ENCODE data around the gene NXN.

DNA sequence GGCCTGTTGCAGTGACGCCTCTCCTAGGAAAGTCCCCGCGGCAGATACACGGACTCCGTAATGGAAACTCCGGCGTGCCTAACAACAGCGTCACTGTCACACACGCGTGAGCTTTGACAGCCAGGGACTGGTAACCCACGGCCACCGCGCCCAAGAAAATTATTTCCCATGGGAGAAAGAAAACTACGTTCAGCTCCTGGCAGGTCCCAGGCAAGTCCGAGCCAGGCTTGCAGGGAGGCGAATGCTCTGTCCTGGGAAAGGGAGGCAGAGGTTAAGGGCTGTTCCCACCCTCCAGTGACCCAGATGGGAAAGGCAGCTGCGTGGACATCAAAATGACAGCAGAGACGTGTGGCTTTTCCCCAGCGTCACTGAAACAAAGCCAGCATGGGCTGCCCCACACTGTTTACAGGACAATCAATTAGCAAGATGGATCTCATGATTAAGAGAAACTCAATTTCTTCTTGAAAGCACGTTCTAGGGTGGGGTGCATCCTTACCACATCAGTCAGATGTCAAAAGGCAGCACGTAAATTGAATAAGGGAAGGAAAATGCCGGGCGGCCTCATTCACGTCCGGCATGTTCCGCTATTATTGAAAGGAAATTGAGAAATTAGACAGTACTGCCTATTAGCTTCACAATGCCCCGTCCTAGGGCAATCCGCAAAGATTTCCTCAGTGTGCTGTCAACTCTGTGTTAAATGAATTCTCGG lies 82.5 kb downstream of the NXN start:
- TF ChIP-seq, protein P1, sequence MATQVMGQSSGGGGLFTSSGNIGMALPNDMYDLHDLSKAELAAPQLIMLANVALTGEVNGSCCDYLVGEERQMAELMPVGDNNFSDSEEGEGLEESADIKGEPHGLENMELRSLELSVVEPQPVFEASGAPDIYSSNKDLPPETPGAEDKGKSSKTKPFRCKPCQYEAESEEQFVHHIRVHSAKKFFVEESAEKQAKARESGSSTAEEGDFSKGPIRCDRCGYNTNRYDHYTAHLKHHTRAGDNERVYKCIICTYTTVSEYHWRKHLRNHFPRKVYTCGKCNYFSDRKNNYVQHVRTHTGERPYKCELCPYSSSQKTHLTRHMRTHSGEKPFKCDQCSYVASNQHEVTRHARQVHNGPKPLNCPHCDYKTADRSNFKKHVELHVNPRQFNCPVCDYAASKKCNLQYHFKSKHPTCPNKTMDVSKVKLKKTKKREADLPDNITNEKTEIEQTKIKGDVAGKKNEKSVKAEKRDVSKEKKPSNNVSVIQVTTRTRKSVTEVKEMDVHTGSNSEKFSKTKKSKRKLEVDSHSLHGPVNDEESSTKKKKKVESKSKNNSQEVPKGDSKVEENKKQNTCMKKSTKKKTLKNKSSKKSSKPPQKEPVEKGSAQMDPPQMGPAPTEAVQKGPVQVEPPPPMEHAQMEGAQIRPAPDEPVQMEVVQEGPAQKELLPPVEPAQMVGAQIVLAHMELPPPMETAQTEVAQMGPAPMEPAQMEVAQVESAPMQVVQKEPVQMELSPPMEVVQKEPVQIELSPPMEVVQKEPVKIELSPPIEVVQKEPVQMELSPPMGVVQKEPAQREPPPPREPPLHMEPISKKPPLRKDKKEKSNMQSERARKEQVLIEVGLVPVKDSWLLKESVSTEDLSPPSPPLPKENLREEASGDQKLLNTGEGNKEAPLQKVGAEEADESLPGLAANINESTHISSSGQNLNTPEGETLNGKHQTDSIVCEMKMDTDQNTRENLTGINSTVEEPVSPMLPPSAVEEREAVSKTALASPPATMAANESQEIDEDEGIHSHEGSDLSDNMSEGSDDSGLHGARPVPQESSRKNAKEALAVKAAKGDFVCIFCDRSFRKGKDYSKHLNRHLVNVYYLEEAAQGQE (IDR thresholded peaks at IDR 0.05; ENCODE audit: borderline replicate concordance) = no peak
- TF ChIP-seq, protein P2, sequence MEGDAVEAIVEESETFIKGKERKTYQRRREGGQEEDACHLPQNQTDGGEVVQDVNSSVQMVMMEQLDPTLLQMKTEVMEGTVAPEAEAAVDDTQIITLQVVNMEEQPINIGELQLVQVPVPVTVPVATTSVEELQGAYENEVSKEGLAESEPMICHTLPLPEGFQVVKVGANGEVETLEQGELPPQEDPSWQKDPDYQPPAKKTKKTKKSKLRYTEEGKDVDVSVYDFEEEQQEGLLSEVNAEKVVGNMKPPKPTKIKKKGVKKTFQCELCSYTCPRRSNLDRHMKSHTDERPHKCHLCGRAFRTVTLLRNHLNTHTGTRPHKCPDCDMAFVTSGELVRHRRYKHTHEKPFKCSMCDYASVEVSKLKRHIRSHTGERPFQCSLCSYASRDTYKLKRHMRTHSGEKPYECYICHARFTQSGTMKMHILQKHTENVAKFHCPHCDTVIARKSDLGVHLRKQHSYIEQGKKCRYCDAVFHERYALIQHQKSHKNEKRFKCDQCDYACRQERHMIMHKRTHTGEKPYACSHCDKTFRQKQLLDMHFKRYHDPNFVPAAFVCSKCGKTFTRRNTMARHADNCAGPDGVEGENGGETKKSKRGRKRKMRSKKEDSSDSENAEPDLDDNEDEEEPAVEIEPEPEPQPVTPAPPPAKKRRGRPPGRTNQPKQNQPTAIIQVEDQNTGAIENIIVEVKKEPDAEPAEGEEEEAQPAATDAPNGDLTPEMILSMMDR (IDR thresholded peaks at IDR 0.05; ENCODE audit: poor library complexity, severe bottlenecking) = no peak
- TF ChIP-seq EP300 (conservative IDR thresholded peaks at IDR 0.05; ENCODE audit: poor library complexity, severe bottlenecking) (peak; percentile 28), TAF1 (IDR thresholded peaks at IDR 0.05; ENCODE audit: low read depth) (no peak), POLR2AphosphoS5 (IDR thresholded peaks at IDR 0.05) (peak; percentile 48), EZH2 (IDR thresholded peaks at IDR 0.05; ENCODE audit: borderline replicate concordance, insufficient read depth, low read length, poor library complexity, severe bottlenecking) (no peak), RAD21 (conservative IDR thresholded peaks at IDR 0.05) (no peak), SMC3 (conservative IDR thresholded peaks at IDR 0.05; ENCODE audit: poor library complexity) (no peak), MXI1 (conservative IDR thresholded peaks at IDR 0.05; ENCODE audit: poor library complexity, severe bottlenecking) (no peak)
